ENCODE results near the gene SH3GL1. TPM values are rescaled to one million over a fixed set of nuclear protein-coding genes. Genes with fewer than 3 reads are reported as not detected.

Gene SH3GL1
- 59.8 and 71.1 TPM in 2 replicates for total RNA-seq (2014; rRNA removed)
- percentile 66 among the genes with signal in this experiment for Bru-seq, nascent RNA
- BruChase-seq, experiment 1, labeled RNA remaining after a 6-hour chase = percentile 75 among the genes with signal in this experiment
- percentile 72 among the genes with signal in this experiment for BruChase-seq, experiment 2, labeled RNA remaining after a 2-hour chase
- long read RNA-seq, transcript SH3GL1-201 (10 exons, 2,516 nt) = major isoform, 132 of 192 reads
- long read RNA-seq, partial matches to known transcripts = 9 of 192 reads
- long read RNA-seq, other reads (novel, unspliced or antisense) = 49 of 192 reads

GRCh38 chr19:4400135-4400936, at the start of gene SH3GL1:
SH3GL1 (minus strand) TSS chr19:4400547; CDS start chr19:4400368, 179 bp downstream.
- Histone ChIP-seq H2AFZ (ENCODE audit: low read length) (peak within 1 kb of the TSS; percentile 34; the same call in 1 of the 2 replicates), H4K20me1 (ENCODE audit: low read length) (peaks cover 16% of the 10 kb centered on the region; the same call in 1 of the 2 replicates), H3K9ac (ENCODE audit: low read length) (peak within 1 kb of the TSS; percentile 94), H3K9me3 (ENCODE audit: low read length) (no peaks in the 10 kb centered on the region), H3K9me2 (replicated peaks; ENCODE audit: low read length) (no peaks in the 10 kb centered on the region), H3K4me2 (ENCODE audit: low read length) (peak within 1 kb of the TSS; percentile 97), H3F3A (ENCODE audit: low read length, unreplicated experiment) (no peaks in the 10 kb centered on the region), H3K4me3 (ENCODE audit: low read length) (peak within 1 kb of the TSS; percentile 97), H3K4me1 (ENCODE audit: insufficient read depth, low read length) (peaks cover 24% of the 10 kb centered on the region), H3K27me3 (ENCODE audit: low read length) (no peaks in the 10 kb centered on the region), H3K79me2 (ENCODE audit: low read length) (peaks cover 76% of the 10 kb centered on the region), H3K27ac (ENCODE audit: low read length) (no peak within 1 kb of the TSS), H3K36me3 (ENCODE audit: low read depth, low read length) (peaks cover 4% of the 10 kb centered on the region; the same call in 1 of the 2 replicates)
- ChIA-PET CTCF (interaction anchor here (0.6 to 1.0 kb wide), 7 partner anchors 19 to 105 kb away, joined by 3 to 8 read pairs (median 5); partner anchors contain the start of genes HDGFL2 and MPND), POLR2A (ENCODE audit: unreplicated experiment) (no interaction called here)
- DNase-seq = peak; percentile 80
- ATAC-seq = peak; percentile 57
- intact Hi-C loops (cut with micrococcal nuclease) = loop anchor here (1.0 kb wide), 1 partner anchor 26 kb away; no protein-coding TSS in a partner anchor
- TF ChIP-seq, protein P1, sequence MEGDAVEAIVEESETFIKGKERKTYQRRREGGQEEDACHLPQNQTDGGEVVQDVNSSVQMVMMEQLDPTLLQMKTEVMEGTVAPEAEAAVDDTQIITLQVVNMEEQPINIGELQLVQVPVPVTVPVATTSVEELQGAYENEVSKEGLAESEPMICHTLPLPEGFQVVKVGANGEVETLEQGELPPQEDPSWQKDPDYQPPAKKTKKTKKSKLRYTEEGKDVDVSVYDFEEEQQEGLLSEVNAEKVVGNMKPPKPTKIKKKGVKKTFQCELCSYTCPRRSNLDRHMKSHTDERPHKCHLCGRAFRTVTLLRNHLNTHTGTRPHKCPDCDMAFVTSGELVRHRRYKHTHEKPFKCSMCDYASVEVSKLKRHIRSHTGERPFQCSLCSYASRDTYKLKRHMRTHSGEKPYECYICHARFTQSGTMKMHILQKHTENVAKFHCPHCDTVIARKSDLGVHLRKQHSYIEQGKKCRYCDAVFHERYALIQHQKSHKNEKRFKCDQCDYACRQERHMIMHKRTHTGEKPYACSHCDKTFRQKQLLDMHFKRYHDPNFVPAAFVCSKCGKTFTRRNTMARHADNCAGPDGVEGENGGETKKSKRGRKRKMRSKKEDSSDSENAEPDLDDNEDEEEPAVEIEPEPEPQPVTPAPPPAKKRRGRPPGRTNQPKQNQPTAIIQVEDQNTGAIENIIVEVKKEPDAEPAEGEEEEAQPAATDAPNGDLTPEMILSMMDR (conservative IDR thresholded peaks at IDR 0.05; ENCODE audit: low read depth, low read length) = peak; percentile 74
- TF ChIP-seq EZH2phosphoT487 (IDR thresholded peaks at IDR 0.05; ENCODE audit: borderline replicate concordance, low read length) = no peak
- no TSS peak for BruUV-seq (replicated peaks)

DNA sequence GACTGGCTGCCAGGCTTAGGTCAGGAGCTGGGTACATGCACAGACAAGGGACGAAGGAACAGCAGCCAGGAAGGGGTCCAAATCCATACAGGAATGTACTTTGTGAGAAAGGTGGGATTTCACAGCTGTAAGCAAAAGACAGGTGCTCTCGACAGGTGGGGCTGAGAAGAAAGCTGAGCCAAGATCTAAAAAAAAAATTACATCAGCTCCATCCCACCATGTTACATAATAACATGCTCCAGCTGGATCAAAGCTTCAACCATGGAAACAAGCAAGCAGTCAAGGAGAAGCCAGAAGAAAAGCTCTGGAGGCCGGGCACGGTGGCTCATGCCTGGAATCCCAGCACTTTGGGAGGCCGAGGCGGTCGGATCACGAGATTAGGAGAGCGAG, 49.3 kb upstream of the SH3GL1 start:
- H3K9me2 ChIP-seq (replicated peaks; ENCODE audit: low read length) = no peaks in the 10 kb centered on the region
- DNase-seq = no peak
- H3K4me3 ChIP-seq (ENCODE audit: low read length) = no peak overlapping the region
- no peak overlapping the region for H3K4me2 ChIP-seq (ENCODE audit: low read length)
- H3F3A ChIP-seq (ENCODE audit: low read length, unreplicated experiment) = no peaks in the 10 kb centered on the region
- no peaks in the 10 kb centered on the region for H3K4me1 ChIP-seq (ENCODE audit: insufficient read depth, low read length)
- CTCF ChIA-PET = no interaction called here
- POLR2A ChIA-PET (ENCODE audit: unreplicated experiment) = no interaction called here
- BruUV-seq (replicated peaks) = no TSS peak
- H3K79me2 ChIP-seq (ENCODE audit: low read length) = no peaks in the 10 kb centered on the region
- no peak overlapping the region for H3K27ac ChIP-seq (ENCODE audit: low read length)
- H4K20me1 ChIP-seq (ENCODE audit: low read length) = no peaks in the 10 kb centered on the region
- no peaks in the 10 kb centered on the region for H3K27me3 ChIP-seq (ENCODE audit: low read length)
- no peak for ATAC-seq
- no peaks in the 10 kb centered on the region for H3K9me3 ChIP-seq (ENCODE audit: low read length)
- H2AFZ ChIP-seq (ENCODE audit: low read length) = no peak overlapping the region
- TF ChIP-seq EZH2 (IDR thresholded peaks at IDR 0.05; ENCODE audit: low read length, unreplicated experiment) (no peak), EZH2phosphoT487 (IDR thresholded peaks at IDR 0.05; ENCODE audit: borderline replicate concordance, low read length) (no peak)
- TF ChIP-seq, protein P1 (conservative IDR thresholded peaks at IDR 0.05; ENCODE audit: low read depth, low read length) = no peak
- no peak overlapping the region for H3K9ac ChIP-seq (ENCODE audit: low read length)
- no peaks in the 10 kb centered on the region for H3K36me3 ChIP-seq (ENCODE audit: low read depth, low read length)
- intact Hi-C loops (cut with micrococcal nuclease) = no loop called here
